HG03064 (cell line): Measurements from ENCODE around the gene LZIC.
"Not testable (repeated sequence)": the region's sequence is repeated elsewhere in the genome, so short reads cannot be mapped to it uniquely, and the experiment has no call there.

Experiments
- ATAC-seq: cut with Tn5 transposase; IDR thresholded peaks from one replicate; pipeline ENCODE4 v1.9.1; 2021; ENCODE audit warnings: low read depth; ENCODE audit not compliant: unreplicated experiment

LZIC gene

GRCh38 chr1:9942939-9943788 is at the start of gene LZIC, which contains the start of gene NMNAT1:
TSS of gene LZIC (minus strand) at chr1:9943391. CDS start at chr1:9936619, 6,772 bp downstream.
TSS of gene NMNAT1 (plus strand) at chr1:9943475. CDS start at chr1:9972074, 28,599 bp downstream.
- ATAC-seq, result peak; percentile 86

DNA sequence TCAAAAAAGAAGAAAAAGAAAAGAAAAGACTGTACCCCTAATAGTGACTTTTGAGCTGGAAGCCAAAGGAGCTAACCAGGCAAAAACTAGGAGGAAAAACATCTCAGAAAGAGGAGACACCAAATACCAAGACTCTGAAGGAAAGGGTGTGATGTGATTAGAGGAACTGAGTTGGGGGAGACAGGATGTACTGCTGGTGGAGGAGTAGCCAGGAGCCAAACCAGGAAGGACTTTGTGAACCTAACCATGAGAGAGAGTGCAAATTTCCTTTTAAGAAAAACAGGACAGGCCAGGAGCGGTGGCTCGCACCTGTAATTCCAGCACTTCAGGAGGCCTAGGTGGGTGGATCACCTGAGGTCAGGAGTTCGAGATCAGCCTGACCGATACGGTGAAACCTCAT is 49.7 kb upstream of the LZIC start:
- ATAC-seq, result no peak

- no peak for ATAC-seq
Measured at GRCh38 chr1:9990944-9991343, 47.8 kb upstream of the LZIC start.

DNA sequence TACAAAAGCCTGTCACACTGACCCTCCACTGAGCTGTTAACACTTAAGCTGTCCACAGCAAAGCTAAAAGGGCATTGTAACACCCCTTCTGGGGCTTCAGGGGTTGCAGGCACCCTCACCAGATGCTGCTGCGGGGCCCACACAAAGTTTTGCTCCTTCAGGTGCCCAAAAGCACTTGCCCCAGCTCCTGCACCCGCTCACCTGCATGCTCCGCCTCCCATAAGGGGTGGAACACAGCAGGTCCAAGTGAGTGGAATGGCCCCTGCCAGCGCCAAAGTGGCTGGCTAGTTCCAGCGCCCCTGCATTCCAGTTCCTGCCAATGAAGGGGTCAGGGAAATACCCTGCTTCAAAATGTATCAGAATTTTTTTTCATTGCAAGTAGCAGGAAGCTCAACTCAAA is 46.6 kb upstream of the LZIC start:
- ATAC-seq, result no peak

- no peak for ATAC-seq
Measured at GRCh38 chr1:9985001-9985400, 41.8 kb upstream of the LZIC start.

- no peak for ATAC-seq
Measured at GRCh38 chr1:9984253-9984652, 41.1 kb upstream of the LZIC start.

- ATAC-seq, result no peak
Measured at GRCh38 chr1:9960706-9961562, 17.7 kb upstream of the LZIC start.

DNA sequence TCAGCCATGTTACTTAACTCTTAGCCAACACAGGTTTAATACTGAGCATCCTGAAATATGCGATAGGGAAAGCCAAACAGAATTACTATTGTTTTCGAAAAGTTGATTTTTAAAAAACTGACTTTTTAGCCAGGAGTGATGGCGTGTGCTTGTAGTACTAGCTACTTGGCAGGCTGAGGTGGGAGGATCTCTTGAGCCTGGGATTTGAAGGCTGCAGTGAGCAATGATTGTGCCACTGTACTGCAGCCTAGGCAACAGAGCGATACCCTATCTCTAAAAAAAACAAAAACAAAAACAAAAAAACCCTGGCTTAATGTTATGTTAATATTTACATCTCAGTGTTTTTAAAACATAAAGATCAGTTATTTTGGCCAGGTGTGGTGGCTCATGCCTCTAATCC is 16.8 kb upstream of the LZIC start:
- no peak for ATAC-seq

DNA sequence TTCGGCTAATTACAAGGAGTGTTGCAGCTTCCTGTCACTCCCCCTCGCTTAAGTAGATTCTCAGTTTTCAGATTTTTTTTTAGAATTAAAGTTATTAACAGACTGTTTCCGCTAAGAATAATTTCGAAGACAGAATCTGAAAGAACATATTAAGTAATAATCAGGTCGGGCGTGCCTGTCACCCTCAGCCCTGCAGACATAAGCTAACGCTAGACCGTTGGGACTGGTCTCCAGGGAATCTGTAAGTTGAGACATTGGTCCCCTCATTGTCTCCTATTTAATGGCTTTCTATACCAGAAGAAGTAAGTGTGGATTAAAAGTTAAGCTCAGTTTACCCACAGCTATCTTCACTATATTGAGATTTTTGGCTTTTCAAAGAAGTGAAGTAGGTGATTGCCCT is 14.5 kb upstream of the LZIC start:
- ATAC-seq, result no peak

GRCh38 chr1:9946315-9946714 is 3.1 kb upstream of the LZIC start:
- no peak for ATAC-seq

DNA sequence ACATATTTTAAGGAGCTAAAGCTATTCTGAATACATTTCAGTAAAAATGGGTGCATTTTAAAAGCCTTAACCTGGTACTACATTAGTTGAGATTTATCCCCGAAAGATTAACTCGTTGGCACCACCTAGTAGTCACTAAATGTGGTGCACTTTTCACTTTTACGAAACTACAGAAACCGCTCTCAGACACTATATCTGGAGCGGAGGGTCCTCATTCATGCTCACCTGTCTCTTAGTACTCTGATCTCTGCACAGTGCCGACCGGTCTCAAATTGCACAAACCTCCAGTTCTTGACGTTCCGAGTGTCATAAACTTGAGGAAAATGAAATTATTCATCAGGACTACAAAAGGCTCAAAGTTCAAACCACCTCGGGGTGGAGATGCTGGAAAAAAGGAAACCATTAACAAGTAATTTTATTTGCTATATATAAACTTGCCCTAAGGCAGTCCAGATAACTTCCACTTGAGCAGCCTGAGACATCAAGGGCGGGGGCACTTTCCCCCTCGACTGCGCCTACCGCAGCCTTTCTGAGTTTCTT is 722 bp downstream of the LZIC start:
- peak; percentile 49 for ATAC-seq

DNA sequence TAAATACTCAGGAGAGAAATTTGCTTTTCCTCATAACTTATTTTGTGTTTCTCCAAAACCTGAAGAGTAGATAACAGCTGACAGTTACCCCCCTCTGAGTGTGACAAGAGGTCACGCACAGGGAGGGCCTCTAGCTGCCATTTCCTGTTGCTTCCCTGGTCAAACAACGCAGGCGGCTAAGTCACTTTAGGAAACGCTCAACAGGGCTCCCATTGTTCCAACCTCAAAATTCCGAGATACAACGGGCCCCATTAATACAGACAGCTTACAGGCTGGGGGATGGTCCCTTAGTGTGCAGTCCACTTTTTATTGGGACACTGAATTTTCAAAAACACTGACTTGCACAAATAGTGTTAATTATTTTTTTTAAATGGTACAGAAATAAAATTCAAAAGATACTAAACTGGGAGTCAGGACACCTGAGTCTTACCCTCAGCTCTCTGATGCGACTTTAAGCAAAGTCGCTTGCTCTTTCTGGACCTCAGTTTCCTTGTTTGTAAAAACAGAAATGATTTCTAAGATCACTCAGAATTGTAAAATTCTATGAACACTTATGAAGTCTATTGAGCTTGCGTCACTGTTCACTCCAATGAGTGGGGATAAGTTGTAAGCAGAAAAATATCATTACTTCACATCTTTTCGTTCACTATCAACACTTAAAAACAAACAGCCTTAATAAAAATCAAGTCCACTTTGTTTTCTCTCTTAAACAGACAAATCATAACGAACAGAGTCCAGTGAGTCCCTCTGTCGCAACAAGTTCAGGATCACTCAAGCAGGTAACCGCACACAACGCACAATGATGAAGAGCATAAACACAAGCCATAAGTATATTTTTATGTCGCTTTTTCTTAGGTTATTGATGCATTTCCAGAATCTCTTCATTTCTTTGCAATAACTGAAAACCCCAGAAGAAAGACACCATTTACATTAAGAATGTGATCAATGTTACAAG is 13.5 kb downstream of the LZIC start:
- no peak for ATAC-seq

DNA sequence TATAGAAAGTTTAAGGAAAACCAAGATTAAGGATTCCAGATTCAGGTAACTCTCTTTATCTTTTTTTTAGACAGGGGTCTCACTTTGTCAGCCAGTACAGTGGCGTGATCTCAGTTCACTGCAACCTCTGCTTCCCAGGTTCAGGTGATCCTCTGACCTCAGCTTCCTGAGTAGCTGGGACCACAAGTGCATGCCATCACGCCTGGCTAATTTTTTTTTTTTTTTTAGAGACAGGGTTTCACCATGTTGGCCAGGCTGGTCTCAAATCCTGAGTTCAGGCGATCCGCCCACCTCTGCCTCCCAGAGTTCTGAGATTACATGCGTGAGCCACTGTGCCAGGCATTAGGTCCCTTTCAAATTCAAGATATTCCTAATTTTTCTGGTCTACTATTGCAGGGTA is 15.9 kb downstream of the LZIC start:
- ATAC-seq, result no peak

- no peak for ATAC-seq
Measured at GRCh38 chr1:9922342-9922741, 20.8 kb downstream of the LZIC start.

- no peak for ATAC-seq
Measured at GRCh38 chr1:9920606-9921005, 22.6 kb downstream of the LZIC start.

DNA sequence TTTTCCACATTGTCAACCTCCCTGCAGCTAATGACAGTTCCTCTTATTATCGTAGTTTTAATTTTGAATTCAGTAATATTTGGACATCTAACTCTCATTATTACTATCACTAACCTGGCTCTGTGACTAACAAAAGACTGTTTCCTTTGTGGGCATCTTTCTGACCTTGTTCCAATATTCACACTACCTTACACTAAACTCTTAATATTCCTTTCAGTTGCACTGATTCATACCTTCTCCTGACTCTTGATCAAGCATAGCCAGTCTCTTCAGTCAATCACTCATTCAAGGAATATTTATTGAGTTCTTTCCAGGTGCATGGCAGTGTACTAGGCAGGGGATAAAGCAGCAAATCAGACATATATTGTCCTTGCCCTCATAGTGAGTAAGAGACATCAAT is 25.3 kb downstream of the LZIC start:
- ATAC-seq, result no peak

DNA sequence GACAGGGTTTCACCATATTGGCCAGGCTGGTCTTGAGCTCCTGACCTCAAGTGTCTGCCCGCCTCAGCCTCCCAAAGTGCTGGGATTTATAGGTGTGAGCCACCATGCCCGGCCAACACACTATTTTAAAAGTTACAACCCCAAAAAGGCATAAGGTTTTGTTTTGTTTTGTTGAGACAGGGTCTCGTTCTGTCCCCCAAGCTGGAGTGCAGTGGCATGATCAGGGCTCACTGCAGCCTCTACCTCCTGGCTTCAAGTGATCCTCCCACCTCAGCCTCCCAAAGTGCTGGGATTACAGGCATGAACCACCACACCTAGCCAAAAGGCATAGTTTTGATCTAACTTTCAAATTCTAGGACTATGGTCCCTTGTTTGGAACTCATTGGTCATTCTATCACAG is 25.7 kb downstream of the LZIC start:
- not testable (repeated sequence) for ATAC-seq

DNA sequence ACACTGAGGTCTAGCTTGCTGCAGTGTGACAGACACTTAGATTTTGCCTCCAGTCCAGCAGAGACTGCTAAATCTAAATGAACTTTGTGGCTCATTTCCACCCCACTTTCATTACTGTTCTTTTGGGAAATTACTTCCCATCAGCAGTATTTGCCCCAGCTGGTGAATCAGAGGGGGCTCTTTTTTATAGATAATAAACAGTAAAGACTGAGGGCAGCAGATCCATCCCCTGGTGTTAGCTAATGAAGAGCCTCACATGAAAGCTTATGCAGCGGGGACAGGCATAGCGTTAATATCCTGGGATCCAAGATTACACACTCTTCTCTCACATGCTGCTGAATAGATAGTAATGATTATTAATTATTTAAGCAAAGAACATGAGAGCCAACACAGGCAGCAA is 26.7 kb downstream of the LZIC start:
- ATAC-seq, result no peak

- ATAC-seq, result no peak
Measured at GRCh38 chr1:9914610-9914937, 28.6 kb downstream of the LZIC start.

DNA sequence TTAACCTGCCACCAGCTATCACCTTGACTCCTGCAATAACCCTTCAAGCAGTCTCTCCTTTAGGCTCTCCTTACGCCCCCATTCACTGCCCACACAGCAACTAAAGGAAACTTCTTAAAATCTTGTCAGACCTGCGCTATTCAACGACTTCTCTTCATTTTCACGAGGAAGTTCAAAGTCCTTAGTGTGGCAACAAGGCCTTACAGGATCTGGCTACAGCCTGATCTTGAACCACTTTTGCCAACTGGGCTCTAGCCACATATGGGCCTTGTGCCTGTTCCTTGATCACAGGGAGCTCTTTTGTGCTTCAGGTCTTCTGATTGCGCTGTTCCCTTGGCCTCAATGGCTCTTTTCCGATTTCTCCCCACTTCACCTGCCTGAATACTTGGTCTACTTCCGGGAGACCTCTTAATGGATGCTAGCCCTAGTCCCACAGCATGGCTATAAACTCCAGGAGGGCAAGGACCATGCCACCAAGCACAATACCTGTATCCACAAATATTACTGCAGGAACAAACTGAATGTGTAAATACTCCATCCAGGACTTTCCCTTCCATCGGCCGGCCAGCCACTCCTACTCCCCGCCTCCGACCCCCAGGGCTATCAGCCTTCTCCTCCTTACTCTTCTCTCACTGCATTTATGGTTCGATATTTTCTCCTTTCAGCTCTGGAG is 30.8 kb downstream of the LZIC start:
- no peak for ATAC-seq
